K562 (cell line): ENCODE results near the gene SOX12. TPM values are rescaled to one million over a fixed set of nuclear protein-coding genes. Genes with fewer than 3 reads are reported as not detected.

Source experiments
- ARID1B ChIP-seq: fragments of 450-650 bp; IDR thresholded peaks from 2 replicates; pipeline ENCODE4 v1.6.1; 2016; ENCODE audit warnings: antibody characterized with exemption, mild to moderate bottlenecking, inconsistent platforms
- CXXC5 ChIP-seq: fragments of 250-450 bp; sonication (Bioruptor Pico); IDR thresholded peaks from 2 replicates; pipeline ENCODE4 v1.8.0; 2022; ENCODE audit warnings: inconsistent platforms, mild to moderate bottlenecking, moderate library complexity
- FIP1L1 ChIP-seq: fragments of 200-400 bp; formaldehyde crosslinking; IDR thresholded peaks from 2 replicates; pipeline ENCODE4 v1.6.1; 2018; ENCODE audit warnings: mild to moderate bottlenecking, low read depth, low read length; ENCODE audit not compliant: poor library complexity, severe bottlenecking
- HDAC8 ChIP-seq: fragments of 450-650 bp; IDR thresholded peaks from 2 replicates; pipeline ENCODE4 v1.6.1; 2016; ENCODE audit warnings: mild to moderate bottlenecking, missing genetic modification characterization, moderate library complexity, missing compliant biosample characterization
- JUN ChIP-seq, 2 experiments: sonication (generic) in 1 of 2; formaldehyde crosslinking in 1 of 2; IDR thresholded peaks; 2 replicates each; pipeline versions ENCODE4 v1.6.1 to v1.8.0; 2012 to 2022; ENCODE audit warnings: borderline replicate concordance in 2 of 2, mild to moderate bottlenecking in 2 of 2, improper control_type of control experiment in 1 of 2, low read depth in 1 of 2, low read length in 1 of 2, missing genetic modification reagents in 1 of 2
- MEIS2 ChIP-seq: fragments of 450-650 bp; IDR thresholded peaks from 2 replicates; pipeline ENCODE4 v1.6.1; 2014; ENCODE audit warnings: mild to moderate bottlenecking; ENCODE audit not compliant: partially characterized antibody
- MGA ChIP-seq: fragments of 450-650 bp; IDR thresholded peaks from 2 replicates; pipeline ENCODE4 v1.6.1; 2016; ENCODE audit warnings: mild to moderate bottlenecking, moderate library complexity
- NRF1 ChIP-seq, 2 experiments: fragments of 450-650 bp; IDR thresholded peaks in 1 of 2; conservative IDR thresholded peaks in 1 of 2; 2 replicates each; pipeline ENCODE4 v1.6.1; 2014; ENCODE audit warnings: mild to moderate bottlenecking in 2 of 2
- RCOR1 ChIP-seq, 2 experiments: IDR thresholded peaks; 2 replicates each; pipeline ENCODE4 v1.6.1; 2012; ENCODE audit warnings: low read depth in 2 of 2, low read length in 2 of 2, borderline replicate concordance in 1 of 2, improper control_type of control experiment in 1 of 2
- ZNF316 ChIP-seq: fragments of 450-650 bp; IDR thresholded peaks from 2 replicates; pipeline ENCODE4 v1.6.1; 2016
- ZNF408 ChIP-seq: fragments of 250-450 bp; sonication (Bioruptor Pico); IDR thresholded peaks from 2 replicates; pipeline ENCODE4 v1.4.0; 2020; ENCODE audit warnings: low read depth, mild to moderate bottlenecking, moderate library complexity
- polyA plus RNA-seq, 8 experiments: library from polyadenylated mRNA; depleted of rRNA in 4 of 8; stranded (reverse) in 5 of 8; unstranded in 3 of 8; fragments of >200 nt; fragmentation: Nextera tagmentation in 2 of 8; fragmentation: Illumina TruSeq in 1 of 8; extraction: Ambion mirVana in 2 of 8; extraction: Trizol in 1 of 8; gene quantifications; 2 replicates each; pipeline versions ENCODE4 v1.2.1 to v1.2.3, GENCODE V29; 2011 to 2014; ENCODE audit warnings: inconsistent platforms in 1 of 8, missing spikeins in 1 of 8
- total RNA-seq, 7 experiments: library from RNA; depleted of rRNA in 6 of 7; stranded (reverse); fragments of >200 nt in 6 of 7; fragmentation: Illumina TruSeq in 2 of 7; extraction: Trizol in 2 of 7; gene quantifications; 2 replicates each; pipeline versions ENCODE4 v1.2.1 to v1.2.3, GENCODE V29; 2011 to 2021; ENCODE audit warnings: low replicate concordance in 1 of 7
- TF ChIP-seq, protein P1 (sequence below): sonication (generic); formaldehyde crosslinking; IDR thresholded peaks from 2 replicates; pipeline ENCODE4 v1.9.0; 2022; ENCODE audit warnings: mild to moderate bottlenecking, missing genetic modification reagents
- TF ChIP-seq, protein P2 (sequence below): fragments of 450-650 bp; formaldehyde crosslinking; conservative IDR thresholded peaks from 2 replicates; pipeline ENCODE4 v1.4.0; 2022; ENCODE audit warnings: mild to moderate bottlenecking, missing genetic modification characterization

Gene SOX12
- total and polyA plus RNA-seq, 9 of the 15 experiments (the other 6 are each of a cell fraction or from before 2014, with no cell fraction given), result 0.42 to 26.3 (median 2.6) TPM

DNA sequence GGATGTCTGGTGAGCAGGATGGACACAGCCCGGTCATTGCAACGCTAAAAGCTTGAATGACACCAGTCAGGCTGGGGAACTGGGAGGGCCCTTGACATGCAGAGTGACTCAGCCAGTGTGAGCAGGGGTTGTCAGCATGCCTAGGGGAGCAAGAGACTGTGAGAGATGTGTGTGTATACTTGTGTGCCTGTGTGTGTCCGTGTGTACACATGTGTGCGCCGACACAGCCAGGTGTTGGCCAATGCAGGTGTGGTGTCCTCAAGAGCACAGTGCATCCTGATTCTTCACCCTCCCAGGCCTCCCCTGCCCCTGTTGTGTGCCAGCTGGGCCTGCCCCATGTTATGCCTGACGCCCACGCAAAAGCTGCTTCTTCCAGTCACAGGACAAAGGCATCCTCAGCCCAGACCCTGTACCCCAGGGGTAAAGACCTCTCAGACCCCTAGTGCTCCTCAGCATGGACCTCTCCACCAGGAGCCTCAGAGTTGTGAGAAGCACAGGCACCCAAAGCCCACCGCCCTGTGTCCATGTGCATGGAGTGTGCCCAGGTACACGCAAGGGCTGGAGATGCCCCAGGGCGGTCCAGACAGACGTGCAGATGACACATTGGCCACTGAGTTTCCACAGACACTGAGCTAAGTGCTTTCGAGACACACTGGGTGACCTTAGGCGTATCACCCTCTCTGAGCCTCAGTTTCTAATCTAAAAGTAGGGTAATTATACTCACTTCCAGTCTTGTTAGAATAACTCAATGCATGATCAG is 38.1 kb downstream of the SOX12 start (continued):
- TF ChIP-seq, protein P1, sequence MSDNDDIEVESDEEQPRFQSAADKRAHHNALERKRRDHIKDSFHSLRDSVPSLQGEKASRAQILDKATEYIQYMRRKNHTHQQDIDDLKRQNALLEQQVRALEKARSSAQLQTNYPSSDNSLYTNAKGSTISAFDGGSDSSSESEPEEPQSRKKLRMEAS, result peak; percentile 14
- TF ChIP-seq FIP1L1, result no peak
- peak in 1 of 2 experiments; percentile 48; a peak in 1 of 4 replicates for TF ChIP-seq NRF1 (conservative IDR thresholded peaks at IDR 0.05 in 1 of 2, IDR thresholded peaks at IDR 0.05 in 1 of 2)
- TF ChIP-seq ARID1B, result peak; percentile 9; the same call in 1 of the 2 replicates
- TF ChIP-seq MGA, result peak; percentile 60
- peak; percentile 68 for TF ChIP-seq MEIS2
- 0 out of 2 replicates have a peak, but pooled peaks have one; percentile 26 for TF ChIP-seq ZNF316
- peak; percentile 27; the same call in 1 of the 2 replicates for TF ChIP-seq JUN (IDR thresholded peaks at IDR 0.05; ENCODE audit: borderline replicate concordance, low read depth, low read length)
- no peak for TF ChIP-seq JUN (CRISPR knock-in tag; IDR thresholded peaks at IDR 0.05; ENCODE audit: borderline replicate concordance)
- 0 out of 4 replicates have a peak, but pooled peaks of 1 of the 2 experiments have one; percentile 29 for TF ChIP-seq RCOR1 (IDR thresholded peaks at IDR 0.05; ENCODE audit: borderline replicate concordance in 1 of 2, low read depth in 2 of 2, low read length in 2 of 2)
- TF ChIP-seq CXXC5 (CRISPR knock-in tag), result peak; percentile 36
- peak; percentile 77; the same call in 1 of the 2 replicates for TF ChIP-seq HDAC8 (tag)
- TF ChIP-seq, protein P2, sequence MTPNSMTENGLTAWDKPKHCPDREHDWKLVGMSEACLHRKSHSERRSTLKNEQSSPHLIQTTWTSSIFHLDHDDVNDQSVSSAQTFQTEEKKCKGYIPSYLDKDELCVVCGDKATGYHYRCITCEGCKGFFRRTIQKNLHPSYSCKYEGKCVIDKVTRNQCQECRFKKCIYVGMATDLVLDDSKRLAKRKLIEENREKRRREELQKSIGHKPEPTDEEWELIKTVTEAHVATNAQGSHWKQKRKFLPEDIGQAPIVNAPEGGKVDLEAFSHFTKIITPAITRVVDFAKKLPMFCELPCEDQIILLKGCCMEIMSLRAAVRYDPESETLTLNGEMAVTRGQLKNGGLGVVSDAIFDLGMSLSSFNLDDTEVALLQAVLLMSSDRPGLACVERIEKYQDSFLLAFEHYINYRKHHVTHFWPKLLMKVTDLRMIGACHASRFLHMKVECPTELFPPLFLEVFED (CRISPR knock-in tag), result no peak
- no peak for TF ChIP-seq ZNF408
